GM23248 (cell line): ENCODE data around the gene EEPD1. TPM values are rescaled to one million over a fixed set of nuclear protein-coding genes. Genes with fewer than 3 reads are reported as not detected.

Source experiments
- DNase-seq: peaks from one replicate; pipeline ENCODE4 v3.0.0-alpha.2; 2015
- H2AFZ ChIP-seq: fragments of 200-600 bp; sonication (generic); 2 replicates; pipeline ENCODE4 v1.6.1; 2016; ENCODE audit warnings: antibody characterized with exemption
- H3F3A ChIP-seq: fragments of 200-600 bp; sonication (generic); 2 replicates; pipeline ENCODE4 v1.6.1; 2016; ENCODE audit warnings: mild to moderate bottlenecking, antibody characterized with exemption, mixed run types; ENCODE audit not compliant: insufficient read depth
- H3K27ac ChIP-seq: fragments of 200-600 bp; sonication (generic); 2 replicates; pipeline ENCODE4 v1.5.1; 2016; ENCODE audit warnings: mild to moderate bottlenecking
- H3K27me3 ChIP-seq: fragments of 200-600 bp; sonication (generic); replicated peaks from 2 replicates; pipeline ENCODE4 v1.6.1; 2016; ENCODE audit warnings: mild to moderate bottlenecking; ENCODE audit not compliant: insufficient read depth
- H3K36me3 ChIP-seq: fragments of 200-600 bp; sonication (generic); 2 replicates; pipeline ENCODE4 v1.6.1; 2016; ENCODE audit warnings: low read depth, mild to moderate bottlenecking
- H3K4me1 ChIP-seq: fragments of 200-600 bp; sonication (generic); 2 replicates; pipeline ENCODE4 v1.6.1; 2016; ENCODE audit warnings: mild to moderate bottlenecking; ENCODE audit not compliant: insufficient read depth
- H3K4me2 ChIP-seq: fragments of 200-600 bp; sonication (generic); one replicate; pipeline ENCODE4 v1.6.1; 2016; ENCODE audit warnings: mild to moderate bottlenecking; ENCODE audit not compliant: unreplicated experiment
- H3K4me3 ChIP-seq: fragments of 200-600 bp; sonication (generic); 2 replicates; pipeline ENCODE4 v1.5.1; 2016; ENCODE audit warnings: mild to moderate bottlenecking
- H3K79me2 ChIP-seq: fragments of 200-600 bp; sonication (generic); 2 replicates; pipeline ENCODE4 v1.6.1; 2016; ENCODE audit warnings: mild to moderate bottlenecking; ENCODE audit not compliant: insufficient read depth
- H3K9ac ChIP-seq: fragments of 200-600 bp; sonication (generic); 2 replicates; pipeline ENCODE4 v1.6.1; 2016; ENCODE audit warnings: mild to moderate bottlenecking
- H3K9me2 ChIP-seq: fragments of 200-600 bp; sonication (generic); 2 replicates; pipeline ENCODE4 v1.6.1; 2016; ENCODE audit warnings: mixed run types, mild to moderate bottlenecking, moderate library complexity; ENCODE audit not compliant: insufficient read depth
- H3K9me3 ChIP-seq: fragments of 200-600 bp; sonication (generic); one replicate; pipeline ENCODE4 v1.6.1; 2017; ENCODE audit warnings: low read depth
- H4K20me1 ChIP-seq: fragments of 200-600 bp; sonication (generic); 2 replicates; pipeline ENCODE4 v1.6.0; 2016; ENCODE audit not compliant: insufficient read depth
- EZH2 ChIP-seq: fragments of 200-600 bp; sonication (generic); IDR thresholded peaks from 2 replicates; pipeline ENCODE4 v1.6.1; 2018; ENCODE audit warnings: antibody characterized with exemption, mild to moderate bottlenecking; ENCODE audit not compliant: insufficient read depth, poor library complexity, severe bottlenecking
- EZH2phosphoT487 ChIP-seq: fragments of 200-600 bp; sonication (generic); IDR thresholded peaks from 2 replicates; pipeline ENCODE4 v1.6.1; 2018; ENCODE audit warnings: antibody characterized with exemption, moderate library complexity, mild to moderate bottlenecking, low read depth; ENCODE audit not compliant: insufficient read depth
- WGBS, 2 experiments: methylation state at CpG; one replicate each; pipeline ENCODE4 v1.1.6; 2015 to 2017; ENCODE audit warnings: low lambda C conversion rate in 2 of 2, low coverage in 1 of 2; ENCODE audit errors: missing lambda C conversion rate in 2 of 2; 5-methylcytosine and 5-hydroxymethylcytosine counted together
- in situ Hi-C: fragments of 300-500 bp; cut with MboI; formaldehyde crosslinking; loops from 2 replicates; pipeline ENCODE4 v1.15.0; 2020
- polyA plus RNA-seq: library from polyadenylated mRNA; unstranded; fragments of >200 nt; fragmentation: Nextera tagmentation; extraction: Ambion mirVana; gene quantifications from 2 replicates; pipeline ENCODE4 v1.2.1, GENCODE V29; 2016
- total RNA-seq: library from RNA; depleted of rRNA; stranded (reverse); fragments of >200 nt; shearing (Covaris generic); gene quantifications from 2 replicates; pipeline ENCODE4 v1.2.3, GENCODE V29; 2014

The EEPD1 gene
- total and polyA plus RNA-seq, 2 experiments from 2014 or later, result 1.6 to 5.2 TPM

DNA sequence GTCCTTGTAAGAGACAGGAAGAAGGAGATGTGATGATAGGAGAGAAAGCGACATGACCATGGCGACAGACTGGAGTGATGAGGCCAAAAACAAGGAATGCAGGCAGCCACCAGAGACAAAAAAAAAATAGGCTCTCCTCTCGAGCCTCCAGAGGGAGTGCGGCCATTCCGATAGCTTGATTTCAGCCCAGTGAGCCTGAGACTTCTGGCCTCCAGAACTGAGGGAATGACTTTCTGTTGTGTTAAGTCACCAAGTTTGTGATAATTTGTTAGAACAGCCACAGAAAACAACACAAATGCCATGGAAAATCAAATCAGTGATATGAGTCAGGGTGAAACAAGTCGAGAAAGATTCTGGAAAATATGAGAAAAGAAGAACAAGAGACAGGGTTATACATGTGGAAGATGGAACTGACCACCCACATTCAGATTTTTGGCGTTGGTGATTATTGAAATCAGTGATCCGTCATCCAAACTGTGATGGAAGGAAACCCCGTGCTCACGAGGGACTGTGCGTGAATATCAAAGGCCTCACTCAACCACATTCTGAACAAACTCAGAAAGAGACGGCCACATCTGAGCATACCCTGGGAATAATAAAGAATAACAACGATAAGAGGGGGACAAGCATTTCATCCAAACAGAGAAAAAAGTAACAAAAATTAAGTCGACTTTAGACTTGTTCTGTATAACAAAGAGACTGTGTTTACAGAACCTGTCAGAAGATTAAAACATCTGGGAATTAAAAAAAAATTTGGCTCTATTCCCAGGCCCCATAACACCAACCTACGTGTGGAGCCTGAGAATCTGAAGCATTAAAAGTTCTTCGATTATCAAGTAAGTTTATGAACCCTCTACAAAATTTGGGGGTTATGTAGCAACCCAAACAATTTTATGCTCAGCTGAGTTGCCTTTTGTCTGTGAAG lies 72.1 kb downstream of the EEPD1 start:
- Histone ChIP-seq H3K9ac (no peak overlapping the region), H3F3A (peaks cover 10% of the 10 kb centered on the region; the same call in 1 of the 2 replicates), H4K20me1 (no peaks in the 10 kb centered on the region), H3K4me2 (no peak overlapping the region), H3K79me2 (no peaks in the 10 kb centered on the region), H3K4me3 (no peak overlapping the region), H3K27ac (no peak overlapping the region), H3K27me3 (no peaks in the 10 kb centered on the region), H3K36me3 (no peaks in the 10 kb centered on the region), H2AFZ (0 out of 2 replicates have a peak overlapping the region, but pooled peaks have one; percentile 18), H3K4me1 (peaks cover 6% of the 10 kb centered on the region), H3K9me2 (no peaks in the 10 kb centered on the region), H3K9me3 (no peaks in the 10 kb centered on the region)
- DNase-seq, result no peak
- WGBS, 2 experiments, result 40 to 41% methylated on average over 16 of the region's 16 CpGs
- TF ChIP-seq EZH2, result no peak
- no peak for TF ChIP-seq EZH2phosphoT487
- in situ Hi-C loops, result no loop called here

DNA sequence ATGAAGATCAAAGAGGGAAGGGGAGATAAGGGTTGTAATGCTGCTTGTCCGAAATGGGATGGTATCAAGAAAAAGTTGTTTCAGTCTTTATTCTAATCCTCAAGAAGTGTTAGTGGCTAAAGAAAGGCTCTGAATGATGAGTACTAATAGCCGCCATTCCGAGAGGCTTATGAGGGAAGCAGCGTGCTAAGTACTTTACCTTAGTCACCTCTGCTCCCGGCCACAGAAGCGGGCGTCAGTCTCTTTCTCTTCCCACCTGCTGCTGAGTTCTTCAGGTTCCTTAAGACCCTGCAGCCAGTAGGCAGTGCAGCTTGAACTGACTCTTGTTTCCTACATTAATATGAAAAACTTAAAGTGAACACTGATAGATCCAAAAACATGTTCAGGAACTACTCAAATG lies 73.1 kb downstream of the EEPD1 start:
- Histone ChIP-seq H3K36me3 (no peaks in the 10 kb centered on the region), H3K27me3 (no peaks in the 10 kb centered on the region), H4K20me1 (no peaks in the 10 kb centered on the region), H3K4me2 (no peak overlapping the region), H2AFZ (no peak overlapping the region), H3K9ac (no peak overlapping the region), H3K4me3 (no peak overlapping the region), H3K9me3 (no peaks in the 10 kb centered on the region), H3F3A (peaks cover 10% of the 10 kb centered on the region; the same call in 1 of the 2 replicates), H3K9me2 (no peaks in the 10 kb centered on the region), H3K4me1 (peaks cover 6% of the 10 kb centered on the region), H3K27ac (no peak overlapping the region), H3K79me2 (no peaks in the 10 kb centered on the region)
- DNase-seq, result no peak
- TF ChIP-seq EZH2phosphoT487 (no peak), EZH2 (no peak)
- 94 to 97% methylated on average over 7 of the region's 7 CpGs for WGBS, 2 experiments
- in situ Hi-C loops, result no loop called here

DNA sequence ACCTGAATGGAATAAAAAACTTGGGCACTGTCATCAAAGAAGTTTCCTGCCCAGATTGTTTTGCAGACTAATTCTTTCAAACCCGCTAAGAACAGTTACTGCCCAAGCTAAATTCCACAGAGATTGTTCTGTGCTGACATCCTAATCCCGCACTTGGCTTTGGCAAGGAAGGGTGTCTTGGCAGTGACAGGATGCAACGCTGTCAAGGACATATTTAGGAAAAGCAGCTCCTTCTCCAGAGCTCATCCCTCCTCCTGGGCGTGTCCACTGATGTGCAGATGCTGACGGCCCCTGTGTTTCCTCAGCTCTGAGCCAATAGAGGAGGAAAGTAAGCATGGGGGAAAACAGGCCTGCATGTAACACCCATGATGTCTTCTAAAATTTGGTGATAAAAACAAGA lies 74.2 kb downstream of the EEPD1 start:
- peak overlapping the region; percentile 39 for H3K4me2 ChIP-seq
- no peak overlapping the region for H3K9ac ChIP-seq
- H3K9me2 ChIP-seq, result no peaks in the 10 kb centered on the region
- TF ChIP-seq EZH2phosphoT487 (no peak), EZH2 (no peak)
- H3K27me3 ChIP-seq, result no peaks in the 10 kb centered on the region
- no peaks in the 10 kb centered on the region for H4K20me1 ChIP-seq
- H3K79me2 ChIP-seq, result no peaks in the 10 kb centered on the region
- H3F3A ChIP-seq, result peaks cover 10% of the 10 kb centered on the region; the same call in 1 of the 2 replicates
- 3 to 4% methylated on average over 5 of the region's 5 CpGs for WGBS, 2 experiments
- DNase-seq, result peak; percentile 89
- peaks cover 6% of the 10 kb centered on the region for H3K4me1 ChIP-seq
- no peak overlapping the region for H3K4me3 ChIP-seq
- no peaks in the 10 kb centered on the region for H3K36me3 ChIP-seq
- no peaks in the 10 kb centered on the region for H3K9me3 ChIP-seq
- H3K27ac ChIP-seq, result peak overlapping the region; percentile 39
- H2AFZ ChIP-seq, result peak overlapping the region; percentile 34
- in situ Hi-C loops, result no loop called here

DNA sequence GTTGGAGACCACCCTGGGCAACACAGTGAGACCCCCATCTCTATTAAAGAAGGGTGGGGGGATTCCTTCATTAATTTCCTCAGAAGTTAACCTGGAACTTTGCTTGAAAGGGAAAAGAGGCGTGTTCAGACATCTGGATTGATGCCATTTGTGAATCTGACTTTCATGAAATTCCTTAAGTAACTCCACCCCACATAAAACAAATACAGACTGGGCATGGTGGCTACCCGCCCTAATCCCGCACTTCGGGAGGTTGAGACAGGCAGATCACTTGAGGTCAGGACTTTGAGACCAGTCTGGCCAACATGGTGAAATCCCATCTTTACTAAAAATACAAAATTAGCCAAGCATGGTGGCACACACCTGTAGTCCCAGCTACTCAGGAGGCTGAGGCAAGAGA lies 75.0 kb downstream of the EEPD1 start:
- H3K9me2 ChIP-seq, result no peaks in the 10 kb centered on the region
- no peak overlapping the region for H3K4me3 ChIP-seq
- no peak overlapping the region for H3K27ac ChIP-seq
- peaks cover 6% of the 10 kb centered on the region for H3K4me1 ChIP-seq
- TF ChIP-seq EZH2phosphoT487, result no peak
- no peak for TF ChIP-seq EZH2
- H3K9me3 ChIP-seq, result no peaks in the 10 kb centered on the region
- H4K20me1 ChIP-seq, result no peaks in the 10 kb centered on the region
- no peaks in the 10 kb centered on the region for H3K79me2 ChIP-seq
- peaks cover 10% of the 10 kb centered on the region; the same call in 1 of the 2 replicates for H3F3A ChIP-seq
- H3K27me3 ChIP-seq, result no peaks in the 10 kb centered on the region
- H3K36me3 ChIP-seq, result no peaks in the 10 kb centered on the region
- H3K4me2 ChIP-seq, result no peak overlapping the region
- in situ Hi-C loops, result no loop called here
- H2AFZ ChIP-seq, result no peak overlapping the region
- H3K9ac ChIP-seq, result no peak overlapping the region
- WGBS, 2 experiments, result 48% methylated on average over 4 of the region's 4 CpGs
- DNase-seq, result no peak
